ENCODE measurements around the gene ADRA1B. TPM values are rescaled to one million over a fixed set of nuclear protein-coding genes. Genes with fewer than 3 reads are reported as not detected.

ADRA1B gene
- total RNA-seq, 1 donor from 2014 or later, result 7.1 TPM

GRCh38 chr5:159886296-159886695 is 30.0 kb upstream of the ADRA1B start:
- Histone ChIP-seq H3K36me3 (no peaks in the 10 kb centered on the region), H3K9me3 (no peaks in the 10 kb centered on the region), H3K27ac (no peak overlapping the region), H3K4me3 (no peak overlapping the region), H3K4me1 (no peaks in the 10 kb centered on the region), H3K27me3 (no peaks in the 10 kb centered on the region)
- DNase-seq (no peak), ATAC-seq (no peak)
- intact Hi-C loops (cut with DNase I), result no loop called here
- TF ChIP-seq CTCF (IDR thresholded peaks at IDR 0.05), result no peak

- no peak for ATAC-seq
- Histone ChIP-seq H3K4me1 (no peaks in the 10 kb centered on the region), H3K9me3 (no peaks in the 10 kb centered on the region), H3K27me3 (no peaks in the 10 kb centered on the region), H3K4me3 (no peak overlapping the region), H3K27ac (no peak overlapping the region), H3K36me3 (no peaks in the 10 kb centered on the region)
- intact Hi-C loops (cut with DNase I), result no loop called here
- DNase-seq, result no peak
- no peak for TF ChIP-seq CTCF (IDR thresholded peaks at IDR 0.05)
Measured at GRCh38 chr5:159887050-159887449, 29.2 kb upstream of the ADRA1B start.

- DNase-seq (no peak), ATAC-seq (no peak)
- no peak for TF ChIP-seq CTCF (IDR thresholded peaks at IDR 0.05)
- Histone ChIP-seq H3K27ac (no peak overlapping the region), H3K4me1 (peaks cover 3% of the 10 kb centered on the region), H3K4me3 (no peak overlapping the region), H3K9me3 (no peaks in the 10 kb centered on the region), H3K36me3 (no peaks in the 10 kb centered on the region), H3K27me3 (no peaks in the 10 kb centered on the region)
- intact Hi-C loops (cut with DNase I), result no loop called here
Measured at GRCh38 chr5:159888860-159889259, 27.4 kb upstream of the ADRA1B start.

GRCh38 chr5:159890141-159890540 is 26.1 kb upstream of the ADRA1B start:
- Histone ChIP-seq H3K4me1 (peaks cover 3% of the 10 kb centered on the region), H3K27me3 (no peaks in the 10 kb centered on the region), H3K4me3 (no peak overlapping the region), H3K27ac (no peak overlapping the region), H3K36me3 (no peaks in the 10 kb centered on the region), H3K9me3 (no peaks in the 10 kb centered on the region)
- ATAC-seq, result no peak
- TF ChIP-seq CTCF (IDR thresholded peaks at IDR 0.05), result no peak
- no peak for DNase-seq
- intact Hi-C loops (cut with DNase I), result no loop called here

GRCh38 chr5:159891371-159891770 is 24.9 kb upstream of the ADRA1B start:
- no peak overlapping the region for H3K4me3 ChIP-seq
- intact Hi-C loops (cut with DNase I), result no loop called here
- TF ChIP-seq CTCF (IDR thresholded peaks at IDR 0.05), result no peak
- ATAC-seq (peak; percentile 73), DNase-seq (no peak)
- no peaks in the 10 kb centered on the region for H3K27me3 ChIP-seq
- peaks cover 3% of the 10 kb centered on the region for H3K4me1 ChIP-seq
- H3K27ac ChIP-seq, result no peak overlapping the region
- no peaks in the 10 kb centered on the region for H3K36me3 ChIP-seq
- no peaks in the 10 kb centered on the region for H3K9me3 ChIP-seq

GRCh38 chr5:159893040-159893695 is 23.1 kb upstream of the ADRA1B start:
- intact Hi-C loops (cut with DNase I), result no loop called here
- H3K27ac ChIP-seq, result peak overlapping the region; percentile 42

More at GRCh38 chr5:159893040-159893695, 23.1 kb upstream of the ADRA1B start:
- ATAC-seq (no peak), DNase-seq (no peak)
- no peak overlapping the region for H3K4me3 ChIP-seq
- H3K27me3 ChIP-seq, result no peaks in the 10 kb centered on the region
- no peaks in the 10 kb centered on the region for H3K9me3 ChIP-seq
- H3K36me3 ChIP-seq, result no peaks in the 10 kb centered on the region
- H3K4me1 ChIP-seq, result peaks cover 3% of the 10 kb centered on the region
- TF ChIP-seq CTCF (IDR thresholded peaks at IDR 0.05), result no peak

All from upper lobe of right lung (tissue), 1 donor.